Bronchial epithelial cell (primary cell): Measurements from ENCODE around the gene APLF. TPM values are rescaled to one million over a fixed set of nuclear protein-coding genes. Genes with fewer than 3 reads are reported as not detected.
"Not testable (repeated sequence)": the region's sequence is repeated elsewhere in the genome, so short reads cannot be mapped to it uniquely, and the experiment has no call there.

Source experiments
- DNase-seq: peaks from one replicate; pipeline ENCODE4 v3.0.0-alpha.2; 2010; ENCODE audit warnings: low read depth
- FAIRE-seq: peaks from 2 replicates; lab custom pipeline; 2011; peaks lifted over from hg19 to GRCh38; lab: Jason Lieb, UNC
- H3K27me3 ChIP-seq: 2 replicates; pipeline ENCODE4 v1.5.1; 2011; ENCODE audit warnings: low read length; ENCODE audit not compliant: control insufficient read depth, insufficient read depth
- H3K36me3 ChIP-seq: 2 replicates; pipeline ENCODE4 v1.5.1; 2011; ENCODE audit warnings: low read length; ENCODE audit not compliant: control insufficient read depth, insufficient read depth
- H3K4me3 ChIP-seq: 2 replicates; pipeline ENCODE4 v1.5.1; 2011; ENCODE audit warnings: mild to moderate bottlenecking, low read depth, low read length, control low read depth
- CTCF ChIP-seq: IDR thresholded peaks from 2 replicates; pipeline ENCODE4 v1.5.1; 2011; ENCODE audit warnings: mild to moderate bottlenecking, moderate library complexity, low read length, control low read depth, inconsistent platforms; ENCODE audit not compliant: insufficient read depth, severe bottlenecking
- total RNA-seq: library from RNA; depleted of rRNA; stranded (reverse); fragments of >200 nt; gene quantifications from 2 replicates; pipeline ENCODE4 v1.2.1, GENCODE V29; 2014

Gene APLF
- total RNA-seq, 1 donor from 2014 or later = 4.2 TPM

- FAIRE-seq (no peak), DNase-seq (no peak)
- Histone ChIP-seq H3K36me3 (no peaks in the 10 kb centered on the region), H3K4me3 (no peak overlapping the region), H3K27me3 (no peaks in the 10 kb centered on the region)
- no peak for TF ChIP-seq CTCF
These were observed 31.8 kb upstream of the APLF start for GRCh38 chr2:68435615-68436014.

- DNase-seq (no peak), FAIRE-seq (no peak)
- no peaks in the 10 kb centered on the region for H3K36me3 ChIP-seq
- H3K4me3 ChIP-seq = no peak overlapping the region
- no peaks in the 10 kb centered on the region for H3K27me3 ChIP-seq
- TF ChIP-seq CTCF = no peak
These were observed 31.1 kb upstream of the APLF start for GRCh38 chr2:68436270-68436669.

- Histone ChIP-seq H3K27me3 (no peaks in the 10 kb centered on the region), H3K4me3 (no peak overlapping the region), H3K36me3 (no peaks in the 10 kb centered on the region)
- TF ChIP-seq CTCF = no peak
- FAIRE-seq (no peak), DNase-seq (no peak)
These were observed 28.7 kb upstream of the APLF start for GRCh38 chr2:68438455-68439303.

- peak; percentile 58 for FAIRE-seq
- Histone ChIP-seq H3K36me3 (no peaks in the 10 kb centered on the region), H3K27me3 (no peaks in the 10 kb centered on the region), H3K4me3 (no peak overlapping the region)
- DNase-seq = peak; percentile 64
- TF ChIP-seq CTCF = peak; percentile 84
These were observed 26.0 kb upstream of the APLF start for GRCh38 chr2:68441179-68441993.

- no peaks in the 10 kb centered on the region for H3K27me3 ChIP-seq
- H3K36me3 ChIP-seq = no peaks in the 10 kb centered on the region
- H3K4me3 ChIP-seq = no peak overlapping the region
- no peak for TF ChIP-seq CTCF
- FAIRE-seq = no peak
- no peak for DNase-seq
These were observed 25.4 kb upstream of the APLF start for GRCh38 chr2:68441994-68442322.

GRCh38 chr2:68446425-68446824, 21.0 kb upstream of the APLF start:
- not testable (repeated sequence) for H3K4me3 ChIP-seq, H3K27me3 ChIP-seq, DNase-seq, FAIRE-seq, H3K36me3 ChIP-seq
